H1 (cell line): Measurements from ENCODE around the gene TMEM40. TPM values are rescaled to one million over a fixed set of nuclear protein-coding genes. Genes with fewer than 3 reads are reported as not detected.

Experiments
- CTCF ChIA-PET: fragments of 300-600 bp; sonication (Branson Sonifier 250); formaldehyde crosslinking; loops from one replicate; lab custom pipeline; 2021; ENCODE audit not compliant: partially characterized antibody; lab: Charles Lee
- POLR2A ChIA-PET: fragments of 300-600 bp; sonication (Branson Sonifier 250); formaldehyde crosslinking; loops from one replicate; lab custom pipeline; 2021; ENCODE audit warnings: inconsistent platforms; ENCODE audit not compliant: partially characterized antibody; lab: Charles Lee
- DNase-seq, 2 experiments: peaks; one replicate each; pipeline versions ENCODE4 v3.0.0 to v3.0.0-alpha.2; 2010 to 2022; ENCODE audit warnings: low spot score in 2 of 2, low read depth in 1 of 2, mixed read lengths in 1 of 2
- FAIRE-seq: peaks from 2 replicates; lab custom pipeline; 2011; peaks lifted over from hg19 to GRCh38; lab: Jason Lieb, UNC
- H2AFZ ChIP-seq: 2 replicates; pipeline ENCODE4 v1.8.1; 2012; ENCODE audit warnings: low read length, inconsistent platforms
- H2AK5ac ChIP-seq: 2 replicates; pipeline ENCODE4 v1.6.1; 2013; ENCODE audit warnings: low read depth, low read length
- H2BK120ac ChIP-seq: replicated peaks from 2 replicates; pipeline ENCODE3; 2013; ENCODE audit warnings: low read depth, low read length, inconsistent platforms
- H2BK12ac ChIP-seq: 2 replicates; pipeline ENCODE4 v1.6.1; 2013; ENCODE audit warnings: low read depth, low read length
- H2BK15ac ChIP-seq: 2 replicates; pipeline ENCODE4 v1.6.1; 2013; ENCODE audit warnings: low read length
- H2BK20ac ChIP-seq: 2 replicates; pipeline ENCODE4 v1.6.1; 2013; ENCODE audit warnings: low read length
- H2BK5ac ChIP-seq: 2 replicates; pipeline ENCODE4 v1.6.1; 2013; ENCODE audit warnings: low read depth, low read length
- H3K14ac ChIP-seq: 2 replicates; pipeline ENCODE4 v1.6.1; 2013; ENCODE audit warnings: inconsistent platforms; ENCODE audit not compliant: insufficient read length
- H3K18ac ChIP-seq: 2 replicates; pipeline ENCODE4 v1.6.1; 2013; ENCODE audit warnings: low read length; ENCODE audit errors: extremely low read depth
- H3K23ac ChIP-seq: 2 replicates; pipeline ENCODE4 v1.6.1; 2013; ENCODE audit warnings: inconsistent platforms; ENCODE audit not compliant: insufficient read length
- H3K23me2 ChIP-seq: 2 replicates; pipeline ENCODE4 v1.6.1; 2013; ENCODE audit warnings: low read depth, low read length
- H3K27ac ChIP-seq: 2 replicates; pipeline ENCODE4 v1.6.1; 2011; ENCODE audit warnings: low read depth, low read length, inconsistent platforms
- H3K27me3 ChIP-seq, 4 experiments: replicated peaks in 1 of 4; 1 replicate in 1 of 4; 2 replicates in 3 of 4; pipeline versions ENCODE4 v1.6.1 to v1.8.1; 2011 to 2013; ENCODE audit warnings: low read length in 3 of 4, mild to moderate bottlenecking in 3 of 4, inconsistent platforms in 2 of 4, mixed read lengths in 2 of 4, moderate library complexity in 1 of 4; ENCODE audit not compliant: control insufficient read depth in 3 of 4, insufficient read depth in 3 of 4; ENCODE audit errors: extremely low read depth in 1 of 4
- H3K36me3 ChIP-seq, 4 experiments: 2 replicates each; pipeline versions ENCODE4 v1.6.1 to v1.8.1; 2011 to 2013; ENCODE audit warnings: mild to moderate bottlenecking in 4 of 4, low read length in 3 of 4, moderate library complexity in 2 of 4, control low read depth in 1 of 4, inconsistent platforms in 1 of 4; ENCODE audit not compliant: insufficient read depth in 4 of 4, control insufficient read depth in 2 of 4
- H3K4ac ChIP-seq: replicated peaks from 2 replicates; pipeline ENCODE3; 2013; ENCODE audit warnings: low read length, low read depth, mixed read lengths, inconsistent platforms; ENCODE audit not compliant: insufficient read length
- H3K4me1 ChIP-seq, 4 experiments: replicated peaks in 1 of 4; 1 replicate in 1 of 4; 2 replicates in 3 of 4; pipeline versions ENCODE4 v1.6.1 to v1.8.1; 2011 to 2013; ENCODE audit warnings: low read length in 3 of 4, inconsistent platforms in 2 of 4, mixed read lengths in 1 of 4; ENCODE audit not compliant: insufficient read depth in 4 of 4, control insufficient read depth in 3 of 4
- H3K4me2 ChIP-seq, 2 experiments: 2 replicates each; pipeline versions ENCODE4 v1.6.1 to v1.8.1; 2011 to 2013; ENCODE audit warnings: low read depth in 2 of 2, low read length in 2 of 2, control low read depth in 1 of 2, inconsistent platforms in 1 of 2, mild to moderate bottlenecking in 1 of 2; ENCODE audit not compliant: insufficient read depth in 1 of 2
- H3K4me3 ChIP-seq, 4 experiments: fragments of 200-600, 300-600 bp in 1 of 4; sonication (generic), shearing (Covaris generic), sonication (Bioruptor Twin) in 1 of 4; 2 replicates each; pipeline versions ENCODE4 v1.5.1 to v1.8.1; 2011 to 2016; ENCODE audit warnings: low read length in 4 of 4, low read depth in 3 of 4, control low read depth in 2 of 4, inconsistent platforms in 2 of 4, mild to moderate bottlenecking in 2 of 4, mixed read lengths in 1 of 4, moderate library complexity in 1 of 4; ENCODE audit not compliant: insufficient read depth in 2 of 4; ENCODE audit errors: extremely low read depth in 1 of 4
- H3K56ac ChIP-seq: replicated peaks from 2 replicates; pipeline ENCODE3; 2013; ENCODE audit warnings: low read depth, mild to moderate bottlenecking, mixed read lengths, low read length, inconsistent platforms; ENCODE audit not compliant: insufficient read length
- H3K79me1 ChIP-seq: 2 replicates; pipeline ENCODE4 v1.6.1; 2013; ENCODE audit warnings: low read depth, low read length, control low read depth
- H3K79me2 ChIP-seq, 2 experiments: 2 replicates each; pipeline versions ENCODE4 v1.6.1 to v1.8.1; 2012 to 2013; ENCODE audit warnings: low read length in 2 of 2, mild to moderate bottlenecking in 2 of 2, inconsistent platforms in 1 of 2; ENCODE audit not compliant: insufficient read depth in 2 of 2, control insufficient read depth in 1 of 2
- H3K9ac ChIP-seq, 4 experiments: replicated peaks in 1 of 4; 1 replicate in 1 of 4; 2 replicates in 3 of 4; pipeline versions ENCODE4 v1.6.1 to v1.8.1; 2011 to 2013; ENCODE audit warnings: low read depth in 3 of 4, low read length in 3 of 4, control low read depth in 2 of 4, mild to moderate bottlenecking in 2 of 4, moderate library complexity in 2 of 4, inconsistent platforms in 1 of 4; ENCODE audit errors: extremely low read depth in 1 of 4
- H3K9me3 ChIP-seq, 2 experiments: 2 replicates each; pipeline versions ENCODE4 v1.6.1 to v1.8.1; 2012 to 2013; ENCODE audit warnings: mild to moderate bottlenecking in 2 of 2, moderate library complexity in 2 of 2, control low read depth in 1 of 2, inconsistent platforms in 1 of 2, low read depth in 1 of 2, low read length in 1 of 2, mixed read lengths in 1 of 2; ENCODE audit not compliant: insufficient read depth in 2 of 2
- H4K20me1 ChIP-seq, 2 experiments: replicated peaks in 1 of 2; 2 replicates each; pipeline versions ENCODE3 to v1.8.1; 2011 to 2013; ENCODE audit warnings: inconsistent platforms in 2 of 2, low read length in 2 of 2, mild to moderate bottlenecking in 1 of 2; ENCODE audit not compliant: insufficient read depth in 2 of 2, control insufficient read depth in 1 of 2
- H4K5ac ChIP-seq: 2 replicates; pipeline ENCODE4 v1.6.1; 2013; ENCODE audit warnings: low read length, low read depth, mixed read lengths, inconsistent platforms; ENCODE audit not compliant: insufficient read length
- H4K8ac ChIP-seq: 2 replicates; pipeline ENCODE4 v1.8.0; 2013; ENCODE audit warnings: mild to moderate bottlenecking, moderate library complexity, low read length, inconsistent platforms; ENCODE audit not compliant: insufficient read depth; ENCODE audit errors: extremely low read depth
- H4K91ac ChIP-seq: replicated peaks from 2 replicates; pipeline ENCODE3; 2013; ENCODE audit warnings: low read length, mixed read lengths, inconsistent platforms; ENCODE audit not compliant: insufficient read length
- WGBS, 2 experiments: shearing (Covaris generic) in 1 of 2; methylation state at CpG; one replicate each; pipeline versions ENCODE4 v1.1.6 to v1.1.7; 2013 to 2015; ENCODE audit warnings: low lambda C conversion rate in 2 of 2, mixed read lengths in 2 of 2, inconsistent platforms in 1 of 2, low coverage in 1 of 2, missing lambda C conversion rate in 1 of 2; ENCODE audit not compliant: insufficient replicate concordance in 2 of 2, insufficient coverage in 1 of 2, insufficient read length in 1 of 2; ENCODE audit errors: extremely low coverage in 1 of 2, missing lambda C conversion rate in 1 of 2; 5-methylcytosine and 5-hydroxymethylcytosine counted together
- polyA plus RNA-seq, 7 experiments: library from polyadenylated mRNA; depleted of rRNA in 3 of 7; stranded (reverse) in 5 of 7; unstranded in 2 of 7; fragments of >200 nt in 5 of 7; fragments of 200-250 nt in 2 of 7; gene quantifications; 1 replicate in 5 of 7; 2 replicates in 1 of 7; 4 replicates in 1 of 7; pipeline versions ENCODE4 v1.2.1 to v1.2.3, GENCODE V29; 2011 to 2013; ENCODE audit warnings: missing spikeins in 2 of 7, mixed read lengths in 2 of 7
- total RNA-seq: library from RNA; stranded (reverse); fragmentation: NEBNext Ultra II Directional; extraction: Animal tissue kit (Norgen Biotek cat#: 25700); gene quantifications from 2 replicates; pipeline ENCODE4 v1.2.1, GENCODE V29; 2021

Gene TMEM40
- total and polyA plus RNA-seq, 2 of the 8 experiments (the other 6 are each of a cell fraction or from before 2014, with no cell fraction given), result 0.18 TPM; not detected in 1

GRCh38 chr3:12743583-12743982, 15.5 kb downstream of the TMEM40 start:
- no peak overlapping the region for H2BK12ac ChIP-seq
- no peak overlapping the region for H3K18ac ChIP-seq
- H3K23ac ChIP-seq, result no peak overlapping the region
- no peak overlapping the region for H4K91ac ChIP-seq
- no peak overlapping the region for H2BK15ac ChIP-seq
- no peaks in the 10 kb centered on the region for H3K9me3 ChIP-seq
- no peaks in the 10 kb centered on the region for H4K20me1 ChIP-seq
- H4K8ac ChIP-seq, result no peak overlapping the region
- H3K23me2 ChIP-seq, result no peaks in the 10 kb centered on the region
- WGBS, 2 experiments, result 89% methylated on average over 11 of the region's 11 CpGs; no CpG with 5 or more reads in 1 of the 2 experiments
- H3K56ac ChIP-seq, result no peak overlapping the region
- no peak overlapping the region for H4K5ac ChIP-seq
- no peak overlapping the region for H2BK5ac ChIP-seq
- FAIRE-seq, result no peak
- H3K4me3 ChIP-seq, result no peak overlapping the region
- no peak overlapping the region for H3K14ac ChIP-seq
- ChIA-PET POLR2A (interaction anchor here (1.0 kb wide), 1 partner anchor 89 kb away, joined by 3 read pairs; no protein-coding TSS in a partner anchor), CTCF (interaction anchor here (0.6 to 1.6 kb wide), 5 partner anchors 14 to 149 kb away, joined by 3 to 4 read pairs (median 4); no protein-coding TSS in a partner anchor)
- H3K79me2 ChIP-seq, result no peaks in the 10 kb centered on the region
- no peak overlapping the region for H3K4ac ChIP-seq
- no peak overlapping the region for H3K9ac ChIP-seq
- no peaks in the 10 kb centered on the region for H3K4me1 ChIP-seq
- H3K27ac ChIP-seq, result no peak overlapping the region
- H2BK120ac ChIP-seq, result no peak overlapping the region
- H3K79me1 ChIP-seq, result no peaks in the 10 kb centered on the region
- no peak overlapping the region for H2BK20ac ChIP-seq
- H3K36me3 ChIP-seq, result no peaks in the 10 kb centered on the region
- no peak overlapping the region for H2AK5ac ChIP-seq
- no peaks in the 10 kb centered on the region for H3K27me3 ChIP-seq
- DNase-seq, result no peak
- H2AFZ ChIP-seq, result no peak overlapping the region
- no peak overlapping the region for H3K4me2 ChIP-seq
